GM11168 (cell line): Measurements from ENCODE around the gene COBLL1.
"Not testable (repeated sequence)": the region's sequence is repeated elsewhere in the genome, so short reads cannot be mapped to it uniquely, and the experiment has no call there.

Source experiments
- in situ Hi-C: fragments of 300-500 bp; cut with MboI; formaldehyde crosslinking; loops from one replicate; pipeline ENCODE4 v1.12.0; 2022; ENCODE audit warnings: low sequenced_read_pairs; ENCODE audit not compliant: unreplicated experiment

The COBLL1 gene

DNA sequence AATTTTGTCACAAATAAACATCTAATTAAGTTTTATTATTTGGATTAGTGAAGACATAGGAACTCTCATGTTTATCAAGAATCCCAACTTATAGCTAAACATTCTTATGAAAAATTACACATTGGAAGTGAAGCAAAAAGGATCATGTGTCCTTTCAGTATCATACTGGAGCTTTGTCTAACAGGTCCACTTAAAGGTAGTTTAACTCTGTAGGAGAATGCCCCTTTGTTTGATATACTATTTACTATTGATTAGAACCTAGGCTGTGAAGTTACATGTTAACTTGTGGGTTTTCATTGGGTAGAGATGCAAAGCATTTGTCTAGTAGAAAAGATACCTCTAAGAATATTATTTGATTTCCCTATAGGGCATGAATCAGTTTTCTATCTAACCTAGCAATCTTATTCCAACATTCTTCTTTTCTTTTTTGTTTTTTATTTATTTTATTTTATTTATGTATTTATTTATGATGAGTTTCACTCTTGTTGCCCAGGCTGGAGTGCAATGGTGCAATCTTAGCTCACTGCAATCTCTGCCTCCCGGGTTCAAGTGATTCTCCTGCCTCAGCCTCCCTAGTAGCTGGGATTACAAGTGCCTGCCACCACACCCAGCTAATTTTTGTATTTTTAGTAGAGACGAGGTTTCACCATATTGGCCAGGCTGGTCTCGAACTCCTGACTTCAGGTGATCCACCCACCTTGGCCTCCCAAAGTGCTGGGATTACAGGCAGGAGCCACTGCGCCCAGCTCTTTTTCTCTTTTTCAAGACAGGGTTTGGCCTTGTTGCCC, 18.5 kb upstream of the COBLL1 start:
- in situ Hi-C loops, result not testable (repeated sequence)

- in situ Hi-C loops, result no loop called here
Observed at GRCh38 chr2:164859251-164859818, 17.7 kb upstream of the COBLL1 start.

DNA sequence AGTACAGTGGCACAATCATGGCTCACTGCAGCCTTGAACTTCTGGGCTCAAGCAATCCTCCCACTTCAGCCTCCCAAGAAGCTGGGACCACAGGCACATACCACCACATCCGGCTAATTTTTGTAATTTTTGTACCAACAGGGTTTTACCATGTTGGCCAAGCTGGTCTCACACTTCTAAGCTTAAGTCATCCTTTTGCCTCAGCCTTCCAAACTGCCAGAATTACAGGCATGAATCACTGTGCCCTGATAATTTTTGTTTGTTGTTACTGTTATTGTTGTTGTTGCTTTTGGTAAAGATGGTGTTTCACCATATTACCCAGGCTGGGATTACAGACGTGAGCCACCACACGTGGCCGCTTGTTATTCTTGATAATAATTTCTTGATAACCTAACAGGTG, 10.5 kb upstream of the COBLL1 start:
- in situ Hi-C loops, result no loop called here

DNA sequence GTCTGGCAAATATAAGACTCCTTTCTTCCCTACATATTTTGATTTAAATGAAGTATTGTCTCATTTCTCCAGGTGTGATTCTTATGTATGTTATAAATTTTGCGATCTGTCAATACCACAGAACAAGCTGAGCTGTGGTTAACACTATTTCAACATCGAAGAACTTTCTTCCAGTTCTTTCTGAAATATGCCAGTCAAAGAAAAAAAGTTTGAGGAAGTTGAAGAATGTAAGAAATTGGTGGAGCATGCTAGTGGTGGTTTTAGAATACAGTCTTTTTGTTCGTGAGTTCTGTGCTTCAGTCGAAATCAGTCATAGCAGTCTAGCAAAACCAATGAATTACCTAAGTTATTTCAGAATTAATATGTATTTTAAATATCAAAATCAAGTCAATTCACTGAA, 8.6 kb upstream of the COBLL1 start:
- in situ Hi-C loops, result no loop called here

DNA sequence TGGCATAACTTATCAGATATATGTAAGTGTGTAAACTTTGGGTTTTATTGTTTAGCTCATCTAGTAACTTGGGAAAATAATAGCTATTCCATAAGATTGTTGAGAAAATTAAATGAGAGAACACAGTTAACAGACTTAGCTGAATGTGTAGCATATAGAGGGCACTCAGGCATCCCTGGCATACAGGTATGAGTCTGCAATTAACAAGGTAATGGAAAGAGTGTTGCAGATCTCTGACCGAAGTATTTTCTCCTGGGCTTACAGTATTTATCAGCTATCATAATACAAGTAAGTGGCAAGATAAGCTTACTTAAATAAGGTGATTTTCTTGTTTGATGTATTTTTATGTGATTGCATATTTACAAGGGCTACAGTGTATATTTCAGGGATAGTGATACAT, 7.9 kb upstream of the COBLL1 start:
- in situ Hi-C loops, result no loop called here

GRCh38 chr2:164847981-164848741, 6.5 kb upstream of the COBLL1 start:
- in situ Hi-C loops, result no loop called here

DNA sequence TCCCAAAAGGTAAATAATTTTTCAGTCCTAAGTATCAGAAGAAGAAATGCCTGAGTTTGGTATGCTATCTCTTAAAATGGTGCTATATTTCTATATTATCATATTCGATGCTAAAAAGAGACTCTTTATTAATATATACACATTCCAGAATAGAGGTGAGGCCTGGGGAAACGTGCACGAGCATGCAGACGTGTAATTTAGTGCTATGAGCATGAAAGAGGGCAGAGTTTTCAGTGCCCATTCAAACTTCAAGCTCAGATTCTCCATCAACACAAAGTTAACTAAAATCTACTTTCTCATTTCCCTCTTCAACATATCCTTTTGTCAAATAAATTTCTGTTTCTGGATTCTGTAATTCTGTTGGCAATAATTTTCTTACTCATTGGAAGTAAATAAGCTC, 5.7 kb upstream of the COBLL1 start:
- in situ Hi-C loops, result no loop called here

GRCh38 chr2:164846276-164846675, 4.7 kb upstream of the COBLL1 start:
- in situ Hi-C loops, result no loop called here

- in situ Hi-C loops, result no loop called here
Observed at GRCh38 chr2:164843346-164843911, 1.8 kb upstream of the COBLL1 start.

GRCh38 chr2:164842624-164842966, 972 bp upstream of the COBLL1 start:
- in situ Hi-C loops, result no loop called here

GRCh38 chr2:164840930-164841718, 499 bp downstream of the COBLL1 start:
- in situ Hi-C loops, result no loop called here

- in situ Hi-C loops, result no loop called here
Observed at GRCh38 chr2:164840458-164840929, 1.1 kb downstream of the COBLL1 start.

GRCh38 chr2:164839914-164840457, 1.6 kb downstream of the COBLL1 start:
- in situ Hi-C loops, result no loop called here

DNA sequence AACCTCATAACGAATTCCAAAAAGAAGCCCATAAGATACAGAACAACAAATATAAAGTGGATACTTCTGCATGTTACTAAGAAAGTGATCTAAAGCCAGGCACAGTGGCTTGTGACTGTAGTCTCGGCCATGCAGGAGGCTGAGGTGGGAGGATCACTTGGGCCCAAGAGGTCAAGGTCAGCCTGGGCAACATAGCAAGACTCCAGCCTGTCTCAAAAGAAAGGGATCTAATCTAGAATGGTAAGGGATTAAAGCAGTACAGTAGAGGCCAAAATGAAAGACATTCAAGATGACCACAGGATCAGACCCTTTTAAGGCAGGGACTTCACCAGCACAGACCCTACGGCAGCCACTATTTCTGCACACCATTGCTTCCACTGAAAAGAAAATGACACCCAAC, 3.8 kb downstream of the COBLL1 start:
- in situ Hi-C loops, result no loop called here

DNA sequence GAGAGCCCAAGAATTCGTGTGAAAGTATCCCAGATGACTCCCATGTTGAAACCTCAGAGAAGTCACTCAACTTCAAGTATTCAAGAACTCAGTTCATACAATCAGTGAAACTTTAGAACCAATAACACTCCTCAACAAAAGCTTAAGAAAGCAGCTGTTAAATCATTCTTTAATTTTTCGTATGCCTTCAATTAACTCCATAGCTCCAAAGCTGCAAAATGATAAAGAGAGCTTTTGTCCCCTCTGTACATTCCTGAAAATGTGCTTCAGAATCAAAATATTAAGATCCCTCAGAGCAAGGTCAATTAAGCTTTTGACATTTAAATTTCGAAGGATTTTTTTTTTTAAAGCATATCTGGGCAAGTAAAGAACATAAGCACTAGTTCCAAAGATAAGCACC, 4.7 kb downstream of the COBLL1 start:
- in situ Hi-C loops, result no loop called here

GRCh38 chr2:164835302-164835701, 6.3 kb downstream of the COBLL1 start:
- in situ Hi-C loops, result no loop called here

DNA sequence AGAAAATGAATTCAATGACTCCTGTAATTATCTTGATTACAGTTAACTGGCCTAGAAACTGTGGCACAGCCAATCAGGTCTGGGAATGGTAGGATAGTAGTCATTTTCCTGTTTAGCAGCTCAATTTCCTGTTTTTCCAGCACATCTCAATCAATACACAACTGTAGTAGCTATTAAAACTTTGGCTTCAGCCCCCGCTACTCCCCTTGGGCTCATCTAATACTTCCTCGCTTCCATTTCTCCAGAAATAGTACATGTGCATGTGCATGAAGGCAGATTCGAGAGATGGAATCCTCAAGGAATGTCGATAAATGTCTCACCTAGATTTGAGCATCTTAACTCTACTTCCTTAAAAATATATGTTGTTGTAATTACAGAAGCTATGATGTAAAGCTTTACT, 9.7 kb downstream of the COBLL1 start:
- in situ Hi-C loops, result no loop called here

GRCh38 chr2:164831180-164831579, 10.4 kb downstream of the COBLL1 start:
- in situ Hi-C loops, result no loop called here

GRCh38 chr2:164826293-164827243, 15.1 kb downstream of the COBLL1 start:
- in situ Hi-C loops, result no loop called here
